Measurements from ENCODE around the gene SMIM35.

The SMIM35 gene

DNA sequence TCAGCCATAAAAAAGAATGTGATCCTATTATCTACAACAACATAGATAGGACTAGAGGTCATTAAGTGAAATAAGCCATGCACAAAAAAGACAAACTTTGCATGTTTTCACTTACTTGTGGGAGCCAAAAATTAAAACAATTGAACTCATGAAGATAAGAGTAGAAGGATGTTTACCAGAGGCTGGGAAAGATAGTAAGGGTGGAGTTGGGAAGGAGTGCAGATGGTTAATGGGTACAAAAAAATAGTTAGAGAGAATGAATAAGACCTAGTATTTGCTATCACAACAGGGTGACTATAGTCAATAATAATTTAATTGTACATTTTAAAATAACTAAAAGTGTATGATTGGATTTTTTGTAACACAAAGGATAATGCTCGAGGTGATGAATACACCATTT lies 127.8 kb downstream of the SMIM35 start:
- Histone ChIP-seq H3K27me3 (ENCODE audit: low read length) (no peaks in the 10 kb centered on the region), H2AFZ (ENCODE audit: low read depth, low read length, severe bottlenecking) (no peak overlapping the region), H3K9ac (ENCODE audit: low read length) (no peak overlapping the region), H3K27ac (ENCODE audit: low read depth, low read length) (no peak overlapping the region), H3K4me3 (ENCODE audit: insufficient read depth, low read length, poor library complexity, severe bottlenecking) (no peak overlapping the region), H3K9me2 (replicated peaks; ENCODE audit: insufficient read depth, low read length) (no peaks in the 10 kb centered on the region), H4K20me1 (ENCODE audit: low read depth, low read length) (no peaks in the 10 kb centered on the region), H3K4me2 (ENCODE audit: low read depth, low read length, poor library complexity, severe bottlenecking) (peak overlapping the region; percentile 40), H3K79me2 (ENCODE audit: insufficient read depth, low read length) (no peaks in the 10 kb centered on the region), H3F3A (ENCODE audit: insufficient read depth) (0 out of 2 replicates have a peak, but pooled peaks cover 4% of the 10 kb centered on the region), H3K9me3 (ENCODE audit: insufficient read depth, low read length) (no peaks in the 10 kb centered on the region), H3K36me3 (ENCODE audit: low read length) (peaks cover 2% of the 10 kb centered on the region; the same call in 1 of the 2 replicates)
- TF ChIP-seq, protein P1, sequence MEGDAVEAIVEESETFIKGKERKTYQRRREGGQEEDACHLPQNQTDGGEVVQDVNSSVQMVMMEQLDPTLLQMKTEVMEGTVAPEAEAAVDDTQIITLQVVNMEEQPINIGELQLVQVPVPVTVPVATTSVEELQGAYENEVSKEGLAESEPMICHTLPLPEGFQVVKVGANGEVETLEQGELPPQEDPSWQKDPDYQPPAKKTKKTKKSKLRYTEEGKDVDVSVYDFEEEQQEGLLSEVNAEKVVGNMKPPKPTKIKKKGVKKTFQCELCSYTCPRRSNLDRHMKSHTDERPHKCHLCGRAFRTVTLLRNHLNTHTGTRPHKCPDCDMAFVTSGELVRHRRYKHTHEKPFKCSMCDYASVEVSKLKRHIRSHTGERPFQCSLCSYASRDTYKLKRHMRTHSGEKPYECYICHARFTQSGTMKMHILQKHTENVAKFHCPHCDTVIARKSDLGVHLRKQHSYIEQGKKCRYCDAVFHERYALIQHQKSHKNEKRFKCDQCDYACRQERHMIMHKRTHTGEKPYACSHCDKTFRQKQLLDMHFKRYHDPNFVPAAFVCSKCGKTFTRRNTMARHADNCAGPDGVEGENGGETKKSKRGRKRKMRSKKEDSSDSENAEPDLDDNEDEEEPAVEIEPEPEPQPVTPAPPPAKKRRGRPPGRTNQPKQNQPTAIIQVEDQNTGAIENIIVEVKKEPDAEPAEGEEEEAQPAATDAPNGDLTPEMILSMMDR (IDR thresholded peaks at IDR 0.05; ENCODE audit: insufficient read depth, low read length, poor library complexity, severe bottlenecking): no peak
- TF ChIP-seq EZH2phosphoT487 (conservative IDR thresholded peaks at IDR 0.05; ENCODE audit: low read length): no peak

All from SU-DHL-6 (cell line).